Activated B cell treated with CpG ODN at 0.5 μM for 24 hours (primary cell): ENCODE results near the gene FANCL. TPM values are rescaled to one million over a fixed set of nuclear protein-coding genes. Genes with fewer than 3 reads are reported as not detected.

Experiments
- ATAC-seq: fragments of 200-7000 bp; cut with Tn5 transposase; one replicate; pipeline ENCODE4 v1.10.0; 2021; ENCODE audit warnings: low read depth, mild to moderate bottlenecking, moderate library complexity
- CTCF ChIA-PET: fragments of 350-600 bp; sonication (Branson Sonifier 250); formaldehyde crosslinking; loops from one replicate; lab custom pipeline; 2021; ENCODE audit warnings: antibody characterized with exemption; lab: Charles Lee
- POLR2A ChIA-PET: fragments of 350-600 bp; sonication (Branson Sonifier 250); formaldehyde crosslinking; loops from one replicate; lab custom pipeline; 2021; ENCODE audit warnings: antibody characterized with exemption; lab: Charles Lee
- DNase-seq: peaks from one replicate; pipeline ENCODE4 v3.0.0; 2022
- H3K27ac Mint-ChIP-seq: one replicate; pipeline ENCODE4 v1.8.0; 2020; ENCODE audit warnings: mixed read lengths
- H3K27me3 Mint-ChIP-seq: one replicate; pipeline ENCODE4 v1.8.0; 2021; ENCODE audit warnings: mixed read lengths
- H3K36me3 Mint-ChIP-seq: one replicate; pipeline ENCODE4 v1.8.0; 2021; ENCODE audit warnings: low read depth, mixed read lengths
- H3K4me1 Mint-ChIP-seq: one replicate; pipeline ENCODE4 v1.8.0; 2021; ENCODE audit warnings: mixed read lengths
- H3K4me3 Mint-ChIP-seq: one replicate; pipeline ENCODE4 v1.8.0; 2020; ENCODE audit warnings: mild to moderate bottlenecking, mixed read lengths
- H3K9me3 Mint-ChIP-seq: one replicate; pipeline ENCODE4 v1.8.0; 2020; ENCODE audit warnings: mixed read lengths
- CTCF ChIP-seq: fragments of 200-600 bp; IDR thresholded peaks from one replicate; pipeline ENCODE4 v1.8.0; 2022; ENCODE audit warnings: antibody characterized with exemption, mild to moderate bottlenecking
- intact Hi-C: fragments of 100-400 bp; cut with micrococcal nuclease; formaldehyde crosslinking; loops from one replicate; pipeline ENCODE4 v1.15.1; 2024
- total RNA-seq: library from RNA; stranded (reverse); gene quantifications from 2 replicates; pipeline ENCODE4 v1.2.3, GENCODE V29; 2022

Gene FANCL
- total RNA-seq, 1 donor from 2014 or later = 18.4 TPM

GRCh38 chr2:58138396-58139030 lies 102.6 kb downstream of the FANCL start:
- intact Hi-C loops = no loop called here
- H3K36me3 Mint-ChIP-seq = peaks cover 57% of the 10 kb centered on the region
- POLR2A ChIA-PET = no interaction called here
- TF ChIP-seq CTCF = no peak
- H3K27me3 Mint-ChIP-seq = no peaks in the 10 kb centered on the region
- H3K4me1 Mint-ChIP-seq = no peaks in the 10 kb centered on the region
- ATAC-seq = no peak
- H3K27ac Mint-ChIP-seq = no peak overlapping the region
- no peak for DNase-seq
- H3K9me3 Mint-ChIP-seq = no peaks in the 10 kb centered on the region
- no peak overlapping the region for H3K4me3 Mint-ChIP-seq
- CTCF ChIA-PET = no interaction called here

GRCh38 chr2:58137856-58138255 lies 103.3 kb downstream of the FANCL start:
- Mint-ChIP-seq H3K4me3 (no peak overlapping the region), H3K27ac (no peak overlapping the region), H3K9me3 (no peaks in the 10 kb centered on the region), H3K36me3 (peaks cover 55% of the 10 kb centered on the region), H3K27me3 (no peaks in the 10 kb centered on the region), H3K4me1 (no peaks in the 10 kb centered on the region)
- intact Hi-C loops = no loop called here
- POLR2A ChIA-PET = no interaction called here
- CTCF ChIA-PET = no interaction called here
- no peak for ATAC-seq
- TF ChIP-seq CTCF = no peak
- no peak for DNase-seq

GRCh38 chr2:58137221-58137620 lies 103.9 kb downstream of the FANCL start:
- Mint-ChIP-seq H3K27ac (no peak overlapping the region), H3K27me3 (no peaks in the 10 kb centered on the region), H3K4me1 (no peaks in the 10 kb centered on the region), H3K9me3 (no peaks in the 10 kb centered on the region), H3K36me3 (peaks cover 56% of the 10 kb centered on the region), H3K4me3 (no peak overlapping the region)
- ATAC-seq (no peak), DNase-seq (no peak)
- intact Hi-C loops = no loop called here
- ChIA-PET POLR2A (no interaction called here), CTCF (no interaction called here)
- no peak for TF ChIP-seq CTCF

- no peaks in the 10 kb centered on the region for H3K9me3 Mint-ChIP-seq
- CTCF ChIA-PET = no interaction called here
Measured at GRCh38 chr2:58135861-58136260, 105.3 kb downstream of the FANCL start.

GRCh38 chr2:58133395-58133794 lies 107.7 kb downstream of the FANCL start:
- ChIA-PET CTCF (no interaction called here), POLR2A (no interaction called here)
- no peak for ATAC-seq

More at GRCh38 chr2:58135861-58136260, 105.3 kb downstream of the FANCL start:
- no peaks in the 10 kb centered on the region for H3K27me3 Mint-ChIP-seq
- no peaks in the 10 kb centered on the region for H3K4me1 Mint-ChIP-seq
- no peak for TF ChIP-seq CTCF
- intact Hi-C loops = no loop called here
- POLR2A ChIA-PET = no interaction called here
- no peak for ATAC-seq
- peaks cover 62% of the 10 kb centered on the region for H3K36me3 Mint-ChIP-seq
- DNase-seq = no peak
- no peak overlapping the region for H3K4me3 Mint-ChIP-seq
- H3K27ac Mint-ChIP-seq = no peak overlapping the region

More at GRCh38 chr2:58133395-58133794, 107.7 kb downstream of the FANCL start:
- Mint-ChIP-seq H3K4me3 (no peak overlapping the region), H3K27me3 (no peaks in the 10 kb centered on the region), H3K36me3 (peaks cover 48% of the 10 kb centered on the region), H3K4me1 (no peaks in the 10 kb centered on the region), H3K9me3 (no peaks in the 10 kb centered on the region), H3K27ac (no peak overlapping the region)
- no peak for DNase-seq
- no peak for TF ChIP-seq CTCF
- intact Hi-C loops = loop anchor here (5.0 kb wide), 1 partner anchor 226 kb away; no protein-coding TSS in a partner anchor
